ENCODE data around the gene SLC27A2. TPM values are rescaled to one million over a fixed set of nuclear protein-coding genes. Genes with fewer than 3 reads are reported as not detected.
A peak's percentile ranks its signal among the peaks of the same experiment; 100 is the strongest.

Gene SLC27A2
- total RNA-seq, 3 donors from 2014 or later (not counting 1 experiment from before 2014, with no cell fraction given), result 0.47 to 2.7 (median 0.50) TPM

GRCh38 chr15:50257332-50257731, 75.3 kb downstream of the SLC27A2 start:
- Histone ChIP-seq H3K36me3 (ENCODE audit: control insufficient read depth, insufficient read depth, low read length) (no peaks in the 10 kb centered on the region), H3K4me1 (ENCODE audit: control insufficient read depth, insufficient read depth, low read length) (peaks cover 34% of the 10 kb centered on the region), H3K27ac (ENCODE audit: low read length) (no peak overlapping the region), H3K27me3 (ENCODE audit: control insufficient read depth, insufficient read depth, low read length) (no peaks in the 10 kb centered on the region), H3K9me3 (ENCODE audit: control insufficient read depth, insufficient read depth, low read length) (no peaks in the 10 kb centered on the region), H3K4me3 (ENCODE audit: low read length) (no peak overlapping the region)
- no peaks in the 10 kb centered on the region for H3K27me3 Mint-ChIP-seq (ENCODE audit: low read depth in 2 of 2)
- intact Hi-C loops (cut with micrococcal nuclease), result no loop called here
- no peak for ATAC-seq
- no peak for DNase-seq
- 90% methylated on average over 8 of the region's 8 CpGs for WGBS (ENCODE audit: insufficient coverage)
- H3K27ac Mint-ChIP-seq, result no peak overlapping the region
- no peaks in the 10 kb centered on the region for H3K36me3 Mint-ChIP-seq
- TF ChIP-seq CTCF (IDR thresholded peaks at IDR 0.05), result no peak
- H3K4me1 Mint-ChIP-seq, result peaks cover 29 to 32% of the 10 kb centered on the region in 2 donors
- H3K4me3 Mint-ChIP-seq, result no peak overlapping the region
- no peaks in the 10 kb centered on the region for H3K9me3 Mint-ChIP-seq

DNA sequence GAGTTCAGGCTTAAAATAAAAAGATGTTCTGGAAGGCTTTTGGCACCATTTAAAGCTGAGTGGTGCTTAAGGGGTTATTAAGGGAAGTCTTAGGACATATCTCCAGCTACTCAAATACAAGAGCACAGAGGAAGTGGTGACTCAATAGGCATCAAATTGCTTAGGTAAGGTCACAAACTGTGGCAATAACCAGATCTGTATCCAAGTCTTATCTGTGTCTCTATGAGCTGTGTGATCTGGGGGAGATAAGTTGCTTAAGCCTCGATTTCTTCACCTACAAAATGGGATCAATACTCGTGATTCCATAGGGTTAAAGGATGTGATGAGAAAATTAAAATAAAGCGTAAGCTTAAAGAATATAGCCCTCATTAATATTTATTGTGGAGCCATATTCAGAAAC, 75.9 kb downstream of the SLC27A2 start:
- Histone ChIP-seq H3K9me3 (ENCODE audit: control insufficient read depth, insufficient read depth, low read length) (no peaks in the 10 kb centered on the region), H3K4me3 (ENCODE audit: low read length) (no peak overlapping the region), H3K27me3 (ENCODE audit: control insufficient read depth, insufficient read depth, low read length) (no peaks in the 10 kb centered on the region), H3K27ac (ENCODE audit: low read length) (no peak overlapping the region), H3K36me3 (ENCODE audit: control insufficient read depth, insufficient read depth, low read length) (no peaks in the 10 kb centered on the region), H3K4me1 (ENCODE audit: control insufficient read depth, insufficient read depth, low read length) (peaks cover 40% of the 10 kb centered on the region)
- Mint-ChIP-seq H3K4me3 (no peak overlapping the region), H3K36me3 (no peaks in the 10 kb centered on the region), H3K27me3 (ENCODE audit: low read depth in 2 of 2) (no peaks in the 10 kb centered on the region), H3K9me3 (no peaks in the 10 kb centered on the region), H3K4me1 (peaks cover 35 to 37% of the 10 kb centered on the region in 2 donors), H3K27ac (no peak overlapping the region)
- no peak for TF ChIP-seq CTCF (IDR thresholded peaks at IDR 0.05)
- no peak for DNase-seq
- WGBS (ENCODE audit: insufficient coverage), result no CpG with 5 or more reads among the region's 3 CpGs
- ATAC-seq, result no peak
- intact Hi-C loops (cut with micrococcal nuclease), result no loop called here

GRCh38 chr15:50259276-50259675, 77.3 kb downstream of the SLC27A2 start:
- intact Hi-C loops (cut with micrococcal nuclease), result no loop called here
- Mint-ChIP-seq H3K36me3 (no peaks in the 10 kb centered on the region), H3K27ac (peak overlapping the region; percentile 1 to 88), H3K4me3 (peak overlapping the region; percentile 11), H3K9me3 (no peaks in the 10 kb centered on the region), H3K4me1 (peaks cover 40 to 42% of the 10 kb centered on the region in 2 donors), H3K27me3 (ENCODE audit: low read depth in 2 of 2) (no peaks in the 10 kb centered on the region)
- no peak for DNase-seq
- H3K9me3 ChIP-seq (ENCODE audit: control insufficient read depth, insufficient read depth, low read length), result no peaks in the 10 kb centered on the region
- no peak for ATAC-seq
- H3K4me1 ChIP-seq (ENCODE audit: control insufficient read depth, insufficient read depth, low read length), result peaks cover 47% of the 10 kb centered on the region
- H3K36me3 ChIP-seq (ENCODE audit: control insufficient read depth, insufficient read depth, low read length), result no peaks in the 10 kb centered on the region
- WGBS (ENCODE audit: insufficient coverage), result 75% methylated on average over 5 of the region's 5 CpGs
- H3K27me3 ChIP-seq (ENCODE audit: control insufficient read depth, insufficient read depth, low read length), result no peaks in the 10 kb centered on the region
- TF ChIP-seq CTCF (IDR thresholded peaks at IDR 0.05), result no peak
- H3K27ac ChIP-seq (ENCODE audit: low read length), result no peak overlapping the region
- no peak overlapping the region for H3K4me3 ChIP-seq (ENCODE audit: low read length)

DNA sequence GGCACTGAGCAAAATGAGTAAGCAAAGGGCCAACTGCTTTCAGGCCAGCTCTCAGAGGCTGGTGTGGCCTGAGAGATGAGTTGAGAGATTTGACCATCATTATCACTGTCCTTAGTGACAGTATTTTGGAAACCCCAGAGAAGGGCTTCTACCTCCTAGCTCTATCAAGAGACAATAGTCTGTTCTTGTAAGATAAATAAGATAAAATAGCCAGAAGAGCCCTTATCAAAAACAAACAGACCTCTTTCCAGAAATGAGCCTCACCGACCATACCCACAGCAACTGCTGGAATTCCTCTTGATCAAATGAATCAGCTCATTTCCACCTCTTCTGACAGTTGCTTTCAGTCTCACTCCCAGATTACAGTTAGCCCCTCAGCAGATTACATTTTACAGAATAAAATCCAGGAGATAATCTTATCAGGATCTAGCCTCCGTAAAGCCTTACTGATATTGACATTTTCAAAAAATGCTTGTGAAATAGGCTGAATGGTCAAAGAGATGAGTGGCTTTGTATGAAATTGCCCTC, 79.0 kb downstream of the SLC27A2 start:
- ATAC-seq (peak in 2 of 3 donors; percentile 3 to 64), DNase-seq (no peak)
- no peaks in the 10 kb centered on the region for H3K9me3 ChIP-seq (ENCODE audit: control insufficient read depth, insufficient read depth, low read length)
- TF ChIP-seq CTCF (IDR thresholded peaks at IDR 0.05), result no peak
- no peaks in the 10 kb centered on the region for H3K27me3 ChIP-seq (ENCODE audit: control insufficient read depth, insufficient read depth, low read length)
- no peaks in the 10 kb centered on the region for H3K36me3 ChIP-seq (ENCODE audit: control insufficient read depth, insufficient read depth, low read length)
- 67% methylated on average over 2 of the region's 2 CpGs for WGBS (ENCODE audit: insufficient coverage)
- H3K4me1 ChIP-seq (ENCODE audit: control insufficient read depth, insufficient read depth, low read length), result peaks cover 47% of the 10 kb centered on the region
- Mint-ChIP-seq H3K27ac (peak overlapping the region; percentile 86 to 88), H3K27me3 (ENCODE audit: low read depth in 2 of 2) (no peaks in the 10 kb centered on the region), H3K4me3 (peak overlapping the region; percentile 72), H3K9me3 (no peaks in the 10 kb centered on the region), H3K4me1 (peaks cover 40 to 42% of the 10 kb centered on the region in 2 donors), H3K36me3 (no peaks in the 10 kb centered on the region)
- H3K4me3 ChIP-seq (ENCODE audit: low read length), result no peak overlapping the region
- no peak overlapping the region for H3K27ac ChIP-seq (ENCODE audit: low read length)
- intact Hi-C loops (cut with micrococcal nuclease), result loop anchor here (5.0 kb wide), 1 partner anchor 79 kb away; the partner anchor contains the start of gene SLC27A2
